ENCODE results near the gene FAM120B.

- TF ChIP-seq EZH2 (IDR thresholded peaks at IDR 0.05; ENCODE audit: borderline replicate concordance, low read depth, low read length, severe bottlenecking) = no peak
- TF ChIP-seq CTCF (IDR thresholded peaks at IDR 0.05; ENCODE audit: borderline replicate concordance, extremely low read depth, low read length, poor library complexity, severe bottlenecking) = no peak
Observed at GRCh38 chr6:170407932-170408331, 101.4 kb downstream of the FAM120B start.
